OCI-LY1 (cell line): ENCODE results near the gene TTC31.

ENCODE experiments used
- CTCF ChIP-seq: fragments of 200-600 bp; sonication (generic), shearing (Covaris generic); IDR thresholded peaks from 2 replicates; pipeline ENCODE4 v1.5.1; 2017; ENCODE audit warnings: mild to moderate bottlenecking, antibody characterized with exemption, low read length, moderate library complexity, mixed read lengths
- EZH2 ChIP-seq: fragments of 200-600 bp; sonication (generic), shearing (Covaris generic); IDR thresholded peaks from 2 replicates; pipeline ENCODE4 v1.8.0; 2017; ENCODE audit warnings: borderline replicate concordance, mixed run types, mild to moderate bottlenecking, antibody characterized with exemption, low read length, moderate library complexity, mixed read lengths

GRCh38 chr2:74531666-74532065, 48.8 kb downstream of the TTC31 start:
- TF ChIP-seq CTCF (no peak), EZH2 (no peak)
